IMR-90 (cell line): ENCODE measurements around the gene DOCK2. TPM values are rescaled to one million over a fixed set of nuclear protein-coding genes. Genes with fewer than 3 reads are reported as not detected.

Experiments used
- ATAC-seq: fragments of 200-7000 bp; cut with Tn5 transposase; 2 replicates; pipeline ENCODE4 v1.9.1; 2020; ENCODE audit warnings: low read depth, mild to moderate bottlenecking, moderate library complexity
- BruUV-seq: library from RNA; stranded (reverse); fragments of 400-500 nt; replicated peaks from 2 replicates; lab custom pipeline; 2021; lab: Mats Ljungman, UMichigan
- CTCF ChIA-PET: fragments of 300-600 bp; formaldehyde crosslinking; extraction: SDS; loops from one replicate; lab custom pipeline; 2021; ENCODE audit warnings: antibody characterized with exemption; lab: Yijun Ruan, JAX
- POLR2A ChIA-PET: fragments of 300-600 bp; sonication (Branson Sonifier 250); formaldehyde crosslinking; loops from one replicate; lab custom pipeline; 2022; ENCODE audit warnings: antibody characterized with exemption; ENCODE audit not compliant: unreplicated experiment; lab: Charles Lee
- DNase-seq: peaks from one replicate; pipeline ENCODE4 v3.0.0; 2013
- H2AFZ ChIP-seq: replicated peaks from 2 replicates; pipeline ENCODE3; 2013; ENCODE audit warnings: low read length, mild to moderate bottlenecking; ENCODE audit not compliant: poor library complexity
- H2AK5ac ChIP-seq: 2 replicates; pipeline ENCODE4 v1.6.1; 2013; ENCODE audit warnings: low read depth, low read length, inconsistent platforms
- H2AK9ac ChIP-seq: replicated peaks from 2 replicates; pipeline ENCODE3; 2013; ENCODE audit warnings: mild to moderate bottlenecking, low read depth, low read length, moderate library complexity; ENCODE audit not compliant: poor library complexity
- H2BK120ac ChIP-seq: 2 replicates; pipeline ENCODE4 v1.6.1; 2013; ENCODE audit warnings: low read depth, low read length, inconsistent platforms
- H2BK15ac ChIP-seq: 3 replicates; pipeline ENCODE4 v1.6.1; 2013; ENCODE audit warnings: low read depth, low read length, inconsistent platforms
- H2BK20ac ChIP-seq: 2 replicates; pipeline ENCODE4 v1.6.1; 2013; ENCODE audit warnings: low read depth, mild to moderate bottlenecking, inconsistent platforms, low read length, moderate library complexity
- H2BK5ac ChIP-seq: 2 replicates; pipeline ENCODE4 v1.6.1; 2013; ENCODE audit warnings: mild to moderate bottlenecking, low read depth, low read length, inconsistent platforms; ENCODE audit not compliant: poor library complexity, severe bottlenecking
- H3K14ac ChIP-seq: replicated peaks from 2 replicates; pipeline ENCODE4 v1.6.1; 2013; ENCODE audit warnings: low read depth, low read length, inconsistent platforms
- H3K18ac ChIP-seq: 2 replicates; pipeline ENCODE4 v1.6.1; 2013; ENCODE audit warnings: low read depth, low read length, control low read depth
- H3K23ac ChIP-seq: 2 replicates; pipeline ENCODE4 v1.6.1; 2013; ENCODE audit warnings: low read depth, low read length, inconsistent platforms
- H3K27ac ChIP-seq: 2 replicates; pipeline ENCODE4 v1.5.1; 2013; ENCODE audit warnings: mild to moderate bottlenecking, control low read depth, low read length; ENCODE audit not compliant: insufficient read depth
- H3K27me3 ChIP-seq: 2 replicates; pipeline ENCODE4 v1.6.1; 2013; ENCODE audit warnings: low read length; ENCODE audit not compliant: control insufficient read depth, insufficient read depth
- H3K36me3 ChIP-seq: 2 replicates; pipeline ENCODE4 v1.6.1; 2013; ENCODE audit warnings: low read length, mixed read lengths; ENCODE audit not compliant: control insufficient read depth, insufficient read depth
- H3K4ac ChIP-seq: 2 replicates; pipeline ENCODE4 v1.6.1; 2013; ENCODE audit warnings: low read depth, low read length, inconsistent platforms
- H3K4me1 ChIP-seq: 2 replicates; pipeline ENCODE4 v1.6.1; 2013; ENCODE audit warnings: low read length, mixed read lengths; ENCODE audit not compliant: control insufficient read depth, insufficient read depth
- H3K4me2 ChIP-seq: 2 replicates; pipeline ENCODE4 v1.6.1; 2013; ENCODE audit warnings: low read depth, mild to moderate bottlenecking, control low read depth, low read length, moderate library complexity
- H3K4me3 ChIP-seq: 2 replicates; pipeline ENCODE4 v1.5.1; 2013; ENCODE audit warnings: low read depth, mild to moderate bottlenecking, control low read depth, low read length, moderate library complexity; ENCODE audit not compliant: insufficient read depth
- H3K56ac ChIP-seq: 2 replicates; pipeline ENCODE4 v1.6.1; 2013; ENCODE audit warnings: low read length, inconsistent platforms; ENCODE audit not compliant: insufficient read depth; ENCODE audit errors: extremely low read depth
- H3K79me1 ChIP-seq, 2 experiments: 2 replicates each; pipeline ENCODE4 v1.6.1; 2013; ENCODE audit warnings: low read length in 2 of 2, inconsistent platforms in 1 of 2, low read depth in 1 of 2
- H3K9ac ChIP-seq: 2 replicates; pipeline ENCODE4 v1.6.1; 2013; ENCODE audit warnings: low read depth, low read length, control low read depth
- H3K9me1 ChIP-seq: 2 replicates; pipeline ENCODE4 v1.6.1; 2013; ENCODE audit warnings: low read length, inconsistent platforms; ENCODE audit not compliant: insufficient read depth
- H3K9me3 ChIP-seq: 2 replicates; pipeline ENCODE4 v1.6.1; 2013; ENCODE audit warnings: low read length; ENCODE audit not compliant: control insufficient read depth, insufficient read depth
- H4K20me1 ChIP-seq: 2 replicates; pipeline ENCODE4 v1.6.1; 2013; ENCODE audit warnings: low read length, inconsistent platforms; ENCODE audit not compliant: insufficient read depth
- H4K5ac ChIP-seq: 2 replicates; pipeline ENCODE4 v1.6.1; 2013; ENCODE audit warnings: mild to moderate bottlenecking, low read depth, low read length, control low read depth
- H4K8ac ChIP-seq, 2 experiments: 2 replicates each; pipeline ENCODE4 v1.6.1; 2013; ENCODE audit warnings: low read depth in 2 of 2, low read length in 2 of 2, control low read depth in 1 of 2, inconsistent platforms in 1 of 2
- H4K91ac ChIP-seq: 2 replicates; pipeline ENCODE4 v1.6.1; 2013; ENCODE audit warnings: low read depth, low read length, inconsistent platforms; ENCODE audit not compliant: insufficient read depth
- BHLHE40 ChIP-seq: fragments of 150-350 bp; IDR thresholded peaks from 2 replicates; pipeline ENCODE4 v1.6.1; 2016; ENCODE audit warnings: mild to moderate bottlenecking, low read depth, low read length
- CEBPB ChIP-seq: IDR thresholded peaks from 2 replicates; pipeline ENCODE4 v1.6.1; 2012; ENCODE audit warnings: low read depth, low read length, improper control_type of control experiment
- FOS ChIP-seq: fragments of 150-350 bp; IDR thresholded peaks from 2 replicates; pipeline ENCODE4 v1.6.1; 2016; ENCODE audit warnings: low read depth, low read length
- MAFK ChIP-seq: IDR thresholded peaks from 2 replicates; pipeline ENCODE4 v1.6.1; 2012; ENCODE audit warnings: low read depth, low read length, improper control_type of control experiment
- MAZ ChIP-seq: IDR thresholded peaks from 2 replicates; pipeline ENCODE4 v1.6.1; 2012; ENCODE audit warnings: low read depth, mild to moderate bottlenecking, low read length, improper control_type of control experiment, moderate library complexity, borderline replicate concordance
- MXI1 ChIP-seq: IDR thresholded peaks from 2 replicates; pipeline ENCODE4 v1.6.1; 2012; ENCODE audit warnings: low read depth, mild to moderate bottlenecking, low read length, moderate library complexity, borderline replicate concordance
- NFE2L2 ChIP-seq: fragments of 150-350 bp; IDR thresholded peaks from 2 replicates; pipeline ENCODE4 v1.6.1; 2016; ENCODE audit warnings: low read depth, mild to moderate bottlenecking, low read length
- POLR2A ChIP-seq: IDR thresholded peaks from 2 replicates; pipeline ENCODE4 v1.6.1; 2012; ENCODE audit warnings: mild to moderate bottlenecking, low read depth, low read length
- RCOR1 ChIP-seq: IDR thresholded peaks from 2 replicates; pipeline ENCODE4 v1.6.1; 2012; ENCODE audit warnings: mild to moderate bottlenecking, low read length, improper control_type of control experiment; ENCODE audit not compliant: insufficient replicate concordance
- RFX5 ChIP-seq: IDR thresholded peaks from 2 replicates; pipeline ENCODE4 v1.8.0; 2012; ENCODE audit warnings: low read depth, mild to moderate bottlenecking, low read length, moderate library complexity
- SMC3 ChIP-seq: fragments of 150-350 bp; IDR thresholded peaks from 2 replicates; pipeline ENCODE4 v1.6.1; 2016; ENCODE audit warnings: low read depth, mild to moderate bottlenecking, antibody characterized with exemption, low read length, moderate library complexity
- whole genome bisulfite sequencing, 2 experiments: methylation state at CpG; one replicate each; pipeline versions ENCODE4 v1.1.5 to v1.1.7; 2013; ENCODE audit warnings: missing lambda C conversion rate in 2 of 2; ENCODE audit not compliant: insufficient read length in 1 of 2; ENCODE audit errors: extremely low coverage in 2 of 2; 5-methylcytosine and 5-hydroxymethylcytosine counted together
- dilution Hi-C: fragments of 300-500 bp; cut with HindIII; formaldehyde crosslinking; loops from one replicate; pipeline ENCODE4 v1.14.3; 2018; ENCODE audit warnings: low sequenced_read_pairs; ENCODE audit not compliant: unreplicated experiment
- in situ Hi-C: fragments of 300-500 bp; cut with MboI; formaldehyde crosslinking; loops from 3 replicates; pipeline ENCODE4 v1.14.3; 2019; ENCODE audit warnings: low sequenced_read_pairs, inconsistent platforms, mixed read lengths
- intact Hi-C: fragments of 100-400 bp; cut with micrococcal nuclease; formaldehyde crosslinking; loops from 2 replicates; pipeline ENCODE4 v1.10.0; 2022
- polyA plus RNA-seq, 3 experiments: library from polyadenylated mRNA; depleted of rRNA; stranded (reverse); fragments of >200 nt; gene quantifications; 2 replicates each; pipeline ENCODE4 v1.2.3, GENCODE V29; 2012; ENCODE audit warnings: low replicate concordance in 1 of 3
- total RNA-seq: library from RNA; depleted of rRNA; stranded (reverse); fragments of >200 nt; gene quantifications from 2 replicates; pipeline ENCODE4 v1.2.3, GENCODE V29; 2012
- TF ChIP-seq, protein P1 (sequence below): fragments of 150-350 bp; IDR thresholded peaks from 2 replicates; pipeline ENCODE4 v1.6.1; 2016; ENCODE audit warnings: low read depth, mild to moderate bottlenecking, low read length, moderate library complexity, borderline replicate concordance

The DOCK2 gene
- total and polyA plus RNA-seq, 2 of the 4 experiments (the other 2 are of a cell fraction), result 0.72 to 3.0 TPM

DNA sequence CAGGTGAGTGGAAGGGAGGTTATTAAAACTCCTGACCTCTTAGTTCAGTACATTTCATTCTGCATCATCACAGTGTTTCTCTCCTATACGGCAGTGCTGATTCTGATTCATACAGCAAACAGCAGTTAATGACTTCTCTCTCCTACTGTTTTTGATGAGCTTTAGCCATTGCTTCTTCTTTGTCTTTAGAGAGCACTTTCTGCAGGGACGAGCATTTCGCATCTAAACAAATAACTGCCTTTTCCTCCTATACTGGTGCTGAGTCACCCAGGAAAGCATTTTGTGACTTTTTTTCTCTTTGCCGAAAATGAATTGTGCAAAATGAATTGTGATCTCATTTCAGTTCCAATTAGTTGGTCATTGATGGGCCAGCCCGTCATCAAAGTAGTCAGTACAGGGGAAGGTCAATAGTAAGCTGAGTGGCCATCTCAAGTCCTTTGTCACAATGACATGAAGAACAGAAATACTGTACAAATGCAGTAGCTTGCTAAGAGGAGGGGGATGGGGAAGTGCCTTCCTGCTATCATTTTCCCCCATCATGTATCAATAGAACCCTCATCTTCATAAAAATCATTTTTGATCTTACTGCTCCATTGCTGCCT is 244.7 kb downstream of the DOCK2 start:
- no peak overlapping the region; the same call in 1 of the 2 replicates for H3K14ac ChIP-seq
- H4K91ac ChIP-seq, result no peak overlapping the region
- no peaks in the 10 kb centered on the region for H4K20me1 ChIP-seq
- dilution Hi-C loops (no loop called here), in situ Hi-C loops (no loop called here), intact Hi-C loops (no loop called here)
- BruUV-seq, result no TSS peak
- no peak overlapping the region for H3K4me2 ChIP-seq
- peaks cover 5% of the 10 kb centered on the region for H3K4me1 ChIP-seq
- H3K36me3 ChIP-seq, result peaks cover 10% of the 10 kb centered on the region
- no peak overlapping the region for H2BK15ac ChIP-seq
- POLR2A ChIA-PET, result interaction anchor here (0.5 kb wide), 2 partner anchors 18 to 80 kb away, joined by 3 to 5 read pairs; no protein-coding TSS in a partner anchor
- no peak overlapping the region for H2BK20ac ChIP-seq
- peaks cover 4% of the 10 kb centered on the region; the same call in 1 of the 2 replicates for H3K9me1 ChIP-seq
- no peak overlapping the region for H3K56ac ChIP-seq
- H3K18ac ChIP-seq, result no peak overlapping the region; the same call in 1 of the 2 replicates
- no peak overlapping the region for H3K4ac ChIP-seq
- peaks cover 3% of the 10 kb centered on the region in 2 experiments; a peak in 2 of 4 replicates for H3K79me1 ChIP-seq
- H4K8ac ChIP-seq, result no peak overlapping the region
- H2AK9ac ChIP-seq, result no peak overlapping the region
- H2BK120ac ChIP-seq, result no peak overlapping the region
- H4K5ac ChIP-seq, result no peak overlapping the region
- no peaks in the 10 kb centered on the region for H3K9me3 ChIP-seq
- no peak overlapping the region for H3K4me3 ChIP-seq
- H3K9ac ChIP-seq, result no peak overlapping the region
- TF ChIP-seq FOS, result no peak
- no peak for TF ChIP-seq BHLHE40
- TF ChIP-seq MXI1, result no peak
- TF ChIP-seq RCOR1, result no peak
- no peak for TF ChIP-seq MAFK
- TF ChIP-seq MAZ, result no peak
- TF ChIP-seq, protein P1, sequence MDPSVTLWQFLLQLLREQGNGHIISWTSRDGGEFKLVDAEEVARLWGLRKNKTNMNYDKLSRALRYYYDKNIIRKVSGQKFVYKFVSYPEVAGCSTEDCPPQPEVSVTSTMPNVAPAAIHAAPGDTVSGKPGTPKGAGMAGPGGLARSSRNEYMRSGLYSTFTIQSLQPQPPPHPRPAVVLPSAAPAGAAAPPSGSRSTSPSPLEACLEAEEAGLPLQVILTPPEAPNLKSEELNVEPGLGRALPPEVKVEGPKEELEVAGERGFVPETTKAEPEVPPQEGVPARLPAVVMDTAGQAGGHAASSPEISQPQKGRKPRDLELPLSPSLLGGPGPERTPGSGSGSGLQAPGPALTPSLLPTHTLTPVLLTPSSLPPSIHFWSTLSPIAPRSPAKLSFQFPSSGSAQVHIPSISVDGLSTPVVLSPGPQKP, result no peak
- no peak for TF ChIP-seq NFE2L2
- TF ChIP-seq POLR2A, result no peak
- TF ChIP-seq SMC3, result no peak
- TF ChIP-seq RFX5, result no peak
- no peak for TF ChIP-seq CEBPB
- CTCF ChIA-PET, result interaction anchor here (0.7 kb wide), 2 partner anchors 32 to 98 kb away, joined by 3 read pairs; partner anchors contain the start of gene INSYN2B
- no peaks in the 10 kb centered on the region for H3K27me3 ChIP-seq
- no peak overlapping the region for H2BK5ac ChIP-seq
- peak; percentile 35 for ATAC-seq
- WGBS, 2 experiments, result 45% methylated on average over 1 of the region's 5 CpGs; no CpG with 5 or more reads in 1 of the 2 experiments
- H3K23ac ChIP-seq, result no peak overlapping the region
- no peak overlapping the region for H2AFZ ChIP-seq
- H3K27ac ChIP-seq, result no peak overlapping the region
- DNase-seq, result peak; percentile 11
- no peak overlapping the region for H2AK5ac ChIP-seq
